Panc1 (cell line): ENCODE measurements around the gene CROCC2. TPM values are rescaled to one million over a fixed set of nuclear protein-coding genes. Genes with fewer than 3 reads are reported as not detected.

Source experiments
- ATAC-seq: fragments of 200-7000 bp; cut with Tn5 transposase; 2 replicates; pipeline ENCODE4 v1.9.1; 2020; ENCODE audit warnings: mild to moderate bottlenecking, moderate library complexity
- BruUV-seq: library from RNA; stranded (reverse); fragments of 400-500 nt; replicated peaks from 2 replicates; lab custom pipeline; 2021; lab: Mats Ljungman, UMichigan
- CTCF ChIA-PET: fragments of 300-600 bp; sonication (Branson Sonifier 250); formaldehyde crosslinking; loops from one replicate; lab custom pipeline; 2022; ENCODE audit warnings: antibody characterized with exemption; lab: Charles Lee
- POLR2A ChIA-PET: fragments of 300-600 bp; sonication (Branson Sonifier 250); formaldehyde crosslinking; loops from one replicate; lab custom pipeline; 2022; ENCODE audit warnings: antibody characterized with exemption; lab: Charles Lee
- DNase-seq: peaks from one replicate; pipeline ENCODE4 v3.0.0-alpha.2; 2010; ENCODE audit warnings: low read depth, low spot score
- H3K27ac ChIP-seq: 2 replicates; pipeline ENCODE4 v1.5.1; 2011; ENCODE audit warnings: mild to moderate bottlenecking, low read length, inconsistent platforms
- H3K27me3 ChIP-seq: fragments of 200-500 bp; sonication (Bioruptor generic); 2 replicates; pipeline ENCODE4 v1.6.0; 2014; ENCODE audit warnings: low read length, inconsistent platforms; ENCODE audit not compliant: control insufficient read depth, insufficient read depth
- H3K36me3 ChIP-seq: fragments of 200-500 bp; sonication (Bioruptor generic); 2 replicates; pipeline ENCODE4 v1.5.1; 2014; ENCODE audit warnings: inconsistent platforms, mild to moderate bottlenecking, low read length, moderate library complexity; ENCODE audit not compliant: control insufficient read depth, insufficient read depth
- H3K4me1 ChIP-seq: 2 replicates; pipeline ENCODE4 v1.5.1; 2011; ENCODE audit warnings: inconsistent platforms, mild to moderate bottlenecking, low read length, moderate library complexity; ENCODE audit not compliant: control insufficient read depth, insufficient read depth
- H3K4me3 ChIP-seq, 2 experiments: 2 replicates each; pipeline ENCODE4 v1.5.1; 2011 to 2012; ENCODE audit warnings: low read depth in 2 of 2, low read length in 2 of 2, mild to moderate bottlenecking in 2 of 2, inconsistent platforms in 1 of 2, moderate library complexity in 1 of 2
- H3K9me3 ChIP-seq: fragments of 200-500 bp; sonication (Bioruptor generic); 2 replicates; pipeline ENCODE4 v1.5.1; 2014; ENCODE audit warnings: low read depth, mild to moderate bottlenecking, inconsistent platforms, low read length, moderate library complexity; ENCODE audit not compliant: control insufficient read depth, insufficient read depth
- CTCF ChIP-seq: fragments of 450-650 bp; IDR thresholded peaks from 2 replicates; pipeline ENCODE4 v1.5.1; 2017; ENCODE audit warnings: mild to moderate bottlenecking
- POLR2AphosphoS5 ChIP-seq: IDR thresholded peaks from 2 replicates; pipeline ENCODE4 v1.6.1; 2012; ENCODE audit warnings: mild to moderate bottlenecking, low read depth, low read length, moderate library complexity
- REST ChIP-seq, 2 experiments: IDR thresholded peaks; 2 replicates each; pipeline ENCODE4 v1.6.1; 2011 to 2012; ENCODE audit warnings: low read depth in 2 of 2, control low read depth in 1 of 2, low read length in 1 of 2, mild to moderate bottlenecking in 1 of 2, moderate library complexity in 1 of 2; ENCODE audit not compliant: insufficient read depth in 1 of 2
- SIN3A ChIP-seq: IDR thresholded peaks from 2 replicates; pipeline ENCODE4 v1.6.1; 2012; ENCODE audit warnings: low read depth, mild to moderate bottlenecking, low read length, moderate library complexity, borderline replicate concordance; ENCODE audit not compliant: insufficient read depth
- TCF7L2 ChIP-seq: IDR thresholded peaks from 2 replicates; pipeline ENCODE4 v1.6.1; 2011; ENCODE audit warnings: mild to moderate bottlenecking, low read depth, low read length, inconsistent platforms
- in situ Hi-C: cut with HindIII; loops from 2 replicates; pipeline ENCODE4 v1.10.0; 2016; ENCODE audit warnings: low sequenced_read_pairs, low pct_unique_long_range_greater_than_20kb
- intact Hi-C: fragments of 100-400 bp; cut with micrococcal nuclease; formaldehyde crosslinking; loops from one replicate; pipeline ENCODE4 v1.10.0; 2022; ENCODE audit not compliant: unreplicated experiment
- total RNA-seq: library from RNA; stranded (reverse); gene quantifications from one replicate; pipeline ENCODE4 v1.2.1, GENCODE V29; 2021; ENCODE audit not compliant: unreplicated experiment

Gene CROCC2
- total RNA-seq, 1 experiment from 2014 or later, result 0.23 TPM

GRCh38 chr2:240936106-240936505 is 30.0 kb downstream of the CROCC2 start:
- intact Hi-C loops (no loop called here), in situ Hi-C loops (no loop called here)
- CTCF ChIA-PET, result interaction anchor here (0.9 kb wide), 1 partner anchor 16 kb away, joined by 5 read pairs; no protein-coding TSS in a partner anchor
- H3K27me3 ChIP-seq, result peaks cover 6% of the 10 kb centered on the region
- H3K36me3 ChIP-seq, result no peaks in the 10 kb centered on the region
- POLR2A ChIA-PET, result no interaction called here
- BruUV-seq, result no TSS peak
- H3K9me3 ChIP-seq, result no peaks in the 10 kb centered on the region; the same call in 1 of the 2 replicates
- DNase-seq, result no peak
- H3K4me3 ChIP-seq, result no peak overlapping the region
- ATAC-seq, result no peak
- no peak overlapping the region for H3K27ac ChIP-seq
- H3K4me1 ChIP-seq, result no peaks in the 10 kb centered on the region
- TF ChIP-seq CTCF (no peak), POLR2AphosphoS5 (no peak), SIN3A (no peak), TCF7L2 (no peak), REST (IDR thresholded peaks at IDR 0.05; ENCODE audit: insufficient read depth in 1 of 2, low read depth in 2 of 2, low read length in 1 of 2) (no peak)

GRCh38 chr2:240946046-240946445 is 39.9 kb downstream of the CROCC2 start:
- intact Hi-C loops, result no loop called here
- DNase-seq (no peak), ATAC-seq (no peak)
- Histone ChIP-seq H3K4me1 (no peaks in the 10 kb centered on the region), H3K27ac (no peak overlapping the region), H3K36me3 (no peaks in the 10 kb centered on the region), H3K4me3 (no peak overlapping the region), H3K27me3 (0 out of 2 replicates have a peak, but pooled peaks cover 3% of the 10 kb centered on the region), H3K9me3 (no peaks in the 10 kb centered on the region)
- CTCF ChIA-PET, result no interaction called here
- POLR2A ChIA-PET, result no interaction called here
- no peak for TF ChIP-seq CTCF
- TF ChIP-seq POLR2AphosphoS5, result no peak
- no peak for TF ChIP-seq SIN3A
- TF ChIP-seq REST (IDR thresholded peaks at IDR 0.05; ENCODE audit: insufficient read depth in 1 of 2, low read depth in 2 of 2, low read length in 1 of 2), result no peak
- TF ChIP-seq TCF7L2, result no peak
- in situ Hi-C loops, result no loop called here
- no TSS peak for BruUV-seq
